Neuronal stem cell (in vitro differentiated cells): ENCODE measurements around the gene HMGN5.

Experiments
- DNase-seq: peaks from one replicate; pipeline ENCODE4 v3.0.0-alpha.2; 2013; ENCODE audit warnings: low spot score
- H2AFZ ChIP-seq: one replicate; pipeline ENCODE4 v1.6.1; 2013; ENCODE audit warnings: mild to moderate bottlenecking, low read length, inconsistent platforms
- H2AK5ac ChIP-seq: 2 replicates; pipeline ENCODE4 v1.6.1; 2013; ENCODE audit warnings: low read depth, mild to moderate bottlenecking, inconsistent platforms, low read length, moderate library complexity, mixed read lengths
- H2BK120ac ChIP-seq: 2 replicates; pipeline ENCODE4 v1.6.1; 2013; ENCODE audit warnings: low read depth, mild to moderate bottlenecking, inconsistent platforms, low read length, moderate library complexity, mixed read lengths
- H2BK12ac ChIP-seq: one replicate; pipeline ENCODE4 v1.6.1; 2013; ENCODE audit warnings: low read length, inconsistent platforms
- H2BK15ac ChIP-seq: 2 replicates; pipeline ENCODE4 v1.6.1; 2013; ENCODE audit warnings: mild to moderate bottlenecking, low read length, inconsistent platforms, mixed read lengths
- H2BK5ac ChIP-seq: one replicate; pipeline ENCODE4 v1.6.1; 2013; ENCODE audit warnings: inconsistent platforms, mild to moderate bottlenecking, low read length, moderate library complexity
- H3K14ac ChIP-seq: one replicate; pipeline ENCODE4 v1.6.1; 2013; ENCODE audit warnings: low read length, inconsistent platforms
- H3K18ac ChIP-seq: 2 replicates; pipeline ENCODE4 v1.6.1; 2013; ENCODE audit warnings: low read length, inconsistent platforms
- H3K23ac ChIP-seq: 2 replicates; pipeline ENCODE4 v1.6.1; 2013; ENCODE audit warnings: low read depth, mild to moderate bottlenecking, mixed read lengths, low read length, inconsistent platforms; ENCODE audit not compliant: poor library complexity
- H3K27ac ChIP-seq: replicated peaks from 3 replicates; pipeline ENCODE4 v1.5.1; 2013; ENCODE audit warnings: low read length, inconsistent platforms
- H3K27me3 ChIP-seq, 3 experiments: 2 replicates each; pipeline ENCODE4 v1.6.1; 2013; ENCODE audit warnings: low read length in 3 of 3, mild to moderate bottlenecking in 2 of 3, inconsistent platforms in 1 of 3, low read depth in 1 of 3, mixed read lengths in 1 of 3, moderate library complexity in 1 of 3; ENCODE audit not compliant: control insufficient read depth in 3 of 3, insufficient read depth in 3 of 3
- H3K36me3 ChIP-seq, 2 donors: replicated peaks in 1 of 2; 2 replicates each; pipeline ENCODE4 v1.6.1; 2013; ENCODE audit warnings: low read length in 2 of 2; ENCODE audit not compliant: control insufficient read depth in 2 of 2, insufficient read depth in 2 of 2
- H3K4ac ChIP-seq: 2 replicates; pipeline ENCODE4 v1.6.1; 2013; ENCODE audit warnings: inconsistent platforms, mild to moderate bottlenecking, low read length, moderate library complexity
- H3K4me1 ChIP-seq, 2 donors: 1 replicate in 1 of 2; 2 replicates in 1 of 2; pipeline ENCODE4 v1.6.1; 2013; ENCODE audit warnings: low read length in 2 of 2, low read depth in 1 of 2; ENCODE audit not compliant: control insufficient read depth in 2 of 2, insufficient read depth in 1 of 2
- H3K4me2 ChIP-seq: one replicate; pipeline ENCODE4 v1.6.1; 2013; ENCODE audit warnings: mild to moderate bottlenecking, low read length, inconsistent platforms; ENCODE audit not compliant: insufficient read depth, poor library complexity, severe bottlenecking
- H3K4me3 ChIP-seq, 2 donors: 2 replicates each; pipeline ENCODE4 v1.5.1; 2013; ENCODE audit warnings: low read length in 2 of 2, mild to moderate bottlenecking in 2 of 2, inconsistent platforms in 1 of 2, moderate library complexity in 1 of 2
- H3K79me1 ChIP-seq: one replicate; pipeline ENCODE4 v1.6.1; 2013; ENCODE audit warnings: low read depth, mild to moderate bottlenecking, inconsistent platforms, low read length, moderate library complexity
- H3K9ac ChIP-seq: one replicate; pipeline ENCODE4 v1.6.1; 2013; ENCODE audit warnings: mild to moderate bottlenecking, low read depth, low read length, inconsistent platforms; ENCODE audit not compliant: poor library complexity
- H3K9me3 ChIP-seq, 2 donors: replicated peaks in 1 of 2; 2 replicates each; pipeline versions ENCODE3 to v1.6.1; 2013; ENCODE audit warnings: low read length in 2 of 2, mild to moderate bottlenecking in 2 of 2, inconsistent platforms in 1 of 2, low read depth in 1 of 2, mixed read lengths in 1 of 2, moderate library complexity in 1 of 2; ENCODE audit not compliant: control insufficient read depth in 2 of 2, insufficient read depth in 1 of 2
- H4K8ac ChIP-seq: one replicate; pipeline ENCODE4 v1.6.1; 2013; ENCODE audit warnings: low read depth, mild to moderate bottlenecking, inconsistent platforms, low read length, moderate library complexity
- H4K91ac ChIP-seq: one replicate; pipeline ENCODE4 v1.6.1; 2013; ENCODE audit warnings: low read length, low read depth, mild to moderate bottlenecking, inconsistent platforms; ENCODE audit not compliant: poor library complexity
- WGBS, 2 donors: extraction: QIAGEN DNeasy Blood & Tissue Kit; methylation state at CpG; one replicate each; pipeline ENCODE4 v1.1.7; 2013; ENCODE audit warnings: missing lambda C conversion rate in 2 of 2, mixed read lengths in 1 of 2; ENCODE audit not compliant: insufficient read length in 2 of 2, insufficient replicate concordance in 1 of 2; ENCODE audit errors: extremely low coverage in 2 of 2; 5-methylcytosine and 5-hydroxymethylcytosine counted together

The HMGN5 gene

DNA sequence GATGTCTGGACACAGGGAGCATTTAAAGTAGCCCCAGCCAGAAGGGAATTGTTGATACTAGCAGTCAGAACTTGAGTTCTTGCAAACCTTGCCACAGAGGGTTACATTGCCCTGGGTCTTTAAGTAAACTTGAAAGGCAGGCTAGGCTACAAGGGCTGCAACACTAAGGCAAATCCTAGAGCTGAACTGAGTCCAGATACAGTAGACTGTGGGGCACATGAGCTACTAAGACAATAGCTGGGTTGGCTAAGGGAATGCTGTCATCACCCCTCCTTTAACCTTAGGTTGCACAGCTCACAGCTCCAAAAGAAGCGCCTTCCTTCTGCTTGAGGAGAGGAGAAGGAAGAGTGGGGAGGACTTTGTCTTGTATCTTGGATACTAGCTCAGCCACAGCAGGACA, 35.8 kb upstream of the HMGN5 start:
- Histone ChIP-seq H3K79me1 (peaks cover 2% of the 10 kb centered on the region), H3K4ac (no peak overlapping the region), H3K27ac (no peak overlapping the region), H2BK15ac (no peak overlapping the region), H3K14ac (no peak overlapping the region), H2BK12ac (no peak overlapping the region), H3K18ac (no peak overlapping the region), H3K4me1 (no peaks in the 10 kb centered on the region), H3K4me3 (no peak overlapping the region), H2BK5ac (no peak overlapping the region), H4K91ac (no peak overlapping the region), H2BK120ac (no peak overlapping the region), H3K9me3 (no peaks in the 10 kb centered on the region), H2AFZ (no peak overlapping the region), H3K9ac (no peak overlapping the region), H3K36me3 (peaks cover 0 to 24% of the 10 kb centered on the region in 2 donors), H3K4me2 (no peak overlapping the region), H3K23ac (no peak overlapping the region), H3K27me3 (no peaks in the 10 kb centered on the region), H2AK5ac (no peak overlapping the region), H4K8ac (no peak overlapping the region)
- no peak for DNase-seq
- WGBS, 2 donors, result no CpG with 5 or more reads among the region's 1 CpG

DNA sequence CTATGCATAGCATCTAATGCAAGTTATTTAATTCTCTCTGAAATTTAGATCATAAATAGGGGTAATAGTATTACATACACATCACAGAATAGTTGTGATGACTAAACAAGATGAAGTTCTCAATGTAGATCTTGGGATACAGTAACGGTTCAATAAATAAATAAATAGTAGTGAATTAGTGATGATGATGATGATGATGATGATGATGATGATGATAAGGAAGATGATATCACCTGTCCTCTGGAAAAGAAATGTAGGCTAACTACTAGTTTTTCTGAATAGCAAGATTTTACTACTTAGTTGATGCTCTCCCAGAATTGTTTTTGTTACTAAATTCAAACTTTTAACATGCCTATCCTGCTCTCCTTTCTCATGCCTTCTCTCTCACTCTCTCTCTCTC, 30.5 kb upstream of the HMGN5 start:
- Histone ChIP-seq H3K79me1 (peaks cover 3% of the 10 kb centered on the region), H3K9ac (no peak overlapping the region), H3K27me3 (no peaks in the 10 kb centered on the region), H3K36me3 (peaks cover 0 to 3% of the 10 kb centered on the region in 2 donors), H3K23ac (no peak overlapping the region), H3K4me1 (no peaks in the 10 kb centered on the region), H3K4me2 (no peak overlapping the region), H3K27ac (no peak overlapping the region), H2AFZ (no peak overlapping the region), H3K9me3 (no peaks in the 10 kb centered on the region), H3K18ac (no peak overlapping the region), H2BK120ac (no peak overlapping the region), H2BK15ac (no peak overlapping the region), H3K14ac (no peak overlapping the region), H4K91ac (no peak overlapping the region), H2BK12ac (no peak overlapping the region), H4K8ac (no peak overlapping the region), H3K4ac (no peak overlapping the region), H3K4me3 (no peak overlapping the region), H2BK5ac (no peak overlapping the region), H2AK5ac (no peak overlapping the region)
- 100% methylated on average over 1 of the region's 1 CpG; no CpG with 5 or more reads in 1 of the 2 donors for WGBS, 2 donors
- DNase-seq, result no peak

GRCh38 chrX:81231476-81231875, 29.8 kb upstream of the HMGN5 start:
- H3K79me1 ChIP-seq, result peaks cover 3% of the 10 kb centered on the region

GRCh38 chrX:81229901-81230300, 28.2 kb upstream of the HMGN5 start:
- Histone ChIP-seq H3K36me3 (no peaks in the 10 kb centered on the region), H3K4ac (no peak overlapping the region), H2BK5ac (no peak overlapping the region), H3K4me3 (no peak overlapping the region), H2BK120ac (no peak overlapping the region), H3K9me3 (no peaks in the 10 kb centered on the region), H3K18ac (no peak overlapping the region), H3K4me1 (no peaks in the 10 kb centered on the region), H4K91ac (no peak overlapping the region), H3K4me2 (no peak overlapping the region), H2BK12ac (no peak overlapping the region), H2AK5ac (no peak overlapping the region), H3K79me1 (peaks cover 3% of the 10 kb centered on the region), H4K8ac (no peak overlapping the region), H2AFZ (no peak overlapping the region), H3K23ac (no peak overlapping the region), H2BK15ac (no peak overlapping the region), H3K27ac (no peak overlapping the region), H3K14ac (no peak overlapping the region), H3K27me3 (no peaks in the 10 kb centered on the region), H3K9ac (no peak overlapping the region)
- no peak for DNase-seq
- WGBS, 2 donors, result no CpG with 5 or more reads among the region's 2 CpGs

More at GRCh38 chrX:81231476-81231875, 29.8 kb upstream of the HMGN5 start:
- Histone ChIP-seq H3K27me3 (no peaks in the 10 kb centered on the region), H3K36me3 (no peaks in the 10 kb centered on the region), H3K4me2 (no peak overlapping the region), H2BK5ac (no peak overlapping the region), H3K23ac (no peak overlapping the region), H3K4me1 (no peaks in the 10 kb centered on the region), H2AK5ac (no peak overlapping the region), H3K27ac (no peak overlapping the region), H3K4me3 (no peak overlapping the region), H2BK12ac (no peak overlapping the region), H3K9ac (no peak overlapping the region), H3K9me3 (no peaks in the 10 kb centered on the region), H2AFZ (no peak overlapping the region), H4K8ac (no peak overlapping the region), H3K14ac (no peak overlapping the region), H3K18ac (no peak overlapping the region), H2BK120ac (no peak overlapping the region), H4K91ac (no peak overlapping the region), H2BK15ac (no peak overlapping the region), H3K4ac (no peak overlapping the region)
- no CpG with 5 or more reads among the region's 1 CpG for WGBS, 2 donors
- no peak for DNase-seq
